ENCODE data around the gene MATN3.

The MATN3 gene

DNA sequence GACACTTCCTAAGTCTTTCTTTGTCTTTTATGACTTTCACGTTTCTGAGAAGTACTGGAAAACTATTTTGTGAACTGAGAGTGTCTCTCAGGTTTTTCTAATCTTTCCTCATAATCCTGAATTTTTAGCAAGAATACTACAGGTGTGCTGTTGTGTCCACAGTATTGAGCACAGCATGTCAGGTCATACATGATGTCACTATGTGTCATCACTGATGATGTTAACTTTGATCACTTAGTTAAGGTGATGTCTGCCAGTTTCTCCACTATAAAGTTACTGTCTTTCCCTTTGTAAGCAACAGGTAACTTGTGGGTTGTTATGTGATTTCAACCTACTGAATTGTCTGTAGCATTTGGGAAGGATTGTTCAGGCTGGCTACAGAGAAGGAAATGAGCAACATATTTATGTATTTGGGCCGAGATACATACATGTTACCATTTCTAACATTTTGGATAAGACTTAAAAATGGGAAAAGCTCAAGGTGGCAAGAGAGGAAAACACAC lies 11.1 kb downstream of the MATN3 start:
- no peak for TF ChIP-seq ZNF274 (IDR thresholded peaks at IDR 0.05; ENCODE audit: low read depth, low read length)
- no peak overlapping the region for H3K4me3 ChIP-seq (ENCODE audit: low read length)

DNA sequence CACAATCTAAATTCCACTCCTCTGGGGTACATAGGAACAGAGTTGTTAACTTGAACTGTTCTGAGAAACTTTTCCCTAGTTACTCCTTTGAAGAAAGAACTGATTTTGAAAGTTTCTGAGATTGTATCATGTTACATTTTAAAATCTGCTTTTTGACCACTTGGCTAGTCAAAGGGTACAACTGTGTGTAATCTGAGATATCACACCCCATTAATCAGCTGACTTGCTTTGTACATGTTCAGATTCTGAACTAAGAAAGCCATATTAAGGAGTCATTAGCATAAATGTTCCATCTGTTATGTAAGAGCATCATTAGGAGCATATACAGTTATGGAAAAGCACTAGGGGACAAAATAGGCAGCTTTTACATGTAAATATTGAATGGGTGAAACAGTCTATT lies 18.7 kb downstream of the MATN3 start:
- no peak for TF ChIP-seq ZNF274 (IDR thresholded peaks at IDR 0.05; ENCODE audit: low read depth, low read length)
- no peak overlapping the region for H3K4me3 ChIP-seq (ENCODE audit: low read length)

DNA sequence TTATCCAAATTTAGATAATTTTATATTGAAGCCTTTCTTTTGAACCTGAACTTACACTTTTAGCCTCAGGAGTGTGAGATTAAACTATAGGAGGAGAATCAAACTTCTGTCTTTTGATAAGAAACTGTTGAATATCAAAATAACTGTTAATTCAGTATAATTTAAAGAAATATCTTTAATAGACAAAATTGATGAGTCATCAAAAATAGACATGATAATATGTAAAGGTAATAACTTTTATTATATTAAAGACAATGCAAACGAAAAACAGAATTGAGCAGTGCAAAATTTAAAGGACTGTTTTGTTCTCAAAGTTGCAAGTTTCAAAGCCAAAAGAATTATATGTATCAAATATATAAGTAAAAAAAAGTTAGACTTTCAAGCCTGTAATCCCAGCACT lies 20.6 kb downstream of the MATN3 start:
- H3K4me3 ChIP-seq (ENCODE audit: low read length), result no peak overlapping the region
- TF ChIP-seq ZNF274 (IDR thresholded peaks at IDR 0.05; ENCODE audit: low read depth, low read length), result no peak

DNA sequence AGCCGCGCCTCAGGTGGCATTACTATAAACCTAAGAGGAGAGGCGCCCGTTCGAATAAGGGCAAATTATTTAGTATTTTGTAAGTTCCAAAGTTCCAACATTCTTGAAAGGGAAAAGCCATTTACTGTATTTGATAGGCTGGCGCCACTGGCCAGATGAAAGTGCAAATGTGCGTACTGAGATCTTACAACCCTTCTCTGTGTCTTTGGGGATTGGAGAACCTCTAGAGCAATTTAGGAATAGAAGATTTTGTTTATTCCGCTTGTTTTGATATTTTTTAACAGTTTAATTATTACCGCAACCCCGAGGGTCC lies 22.1 kb downstream of the MATN3 start:
- no peak for TF ChIP-seq ZNF274 (IDR thresholded peaks at IDR 0.05; ENCODE audit: low read depth, low read length)
- H3K4me3 ChIP-seq (ENCODE audit: low read length), result peak overlapping the region; percentile 85

DNA sequence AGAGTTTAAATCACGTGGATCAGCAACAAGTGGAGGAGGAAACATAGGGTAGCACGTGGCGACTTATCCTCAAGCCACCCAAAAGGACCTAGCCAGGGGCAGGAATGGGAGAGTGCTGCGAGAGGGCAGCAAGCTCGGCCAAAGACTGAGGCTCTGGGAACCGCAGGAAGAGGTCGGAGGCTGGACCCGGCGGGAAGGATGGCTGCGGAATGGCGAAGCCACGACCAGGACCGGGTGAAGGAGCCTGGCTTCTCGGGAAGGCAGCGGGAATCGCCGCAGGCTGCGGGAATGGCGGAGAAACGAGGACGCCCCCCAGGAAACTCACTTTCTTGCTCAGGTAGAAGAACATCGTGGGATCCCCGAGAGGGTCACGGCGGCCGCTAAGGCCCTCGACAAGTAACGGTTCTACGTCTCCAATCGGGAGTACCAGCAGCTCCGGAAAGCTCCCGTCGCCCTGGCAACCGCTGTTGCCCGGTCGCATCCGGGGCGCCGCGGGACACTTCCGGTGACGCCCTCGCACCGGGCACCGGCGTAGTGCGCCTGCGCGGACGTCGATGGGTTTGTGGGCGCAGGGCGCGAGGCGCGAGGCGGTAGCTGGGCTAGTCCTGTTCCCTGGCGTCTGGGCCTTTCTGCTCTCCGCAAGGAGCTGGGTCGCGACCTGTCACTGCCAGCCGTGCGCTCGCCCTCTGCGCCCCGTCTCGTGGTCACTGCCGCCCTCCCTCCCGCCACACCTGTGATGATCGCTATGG lies 22.6 kb downstream of the MATN3 start, which contains the start of gene WDR35:
TSS of gene WDR35 (minus strand) at position 439 of the 749 bp plus-strand sequence. CDS start at position 349, 90 bp downstream.
- TF ChIP-seq ZNF274 (IDR thresholded peaks at IDR 0.05; ENCODE audit: low read depth, low read length), result no peak
- peak within 1 kb of the TSS; percentile 85 for H3K4me3 ChIP-seq (ENCODE audit: low read length)

DNA sequence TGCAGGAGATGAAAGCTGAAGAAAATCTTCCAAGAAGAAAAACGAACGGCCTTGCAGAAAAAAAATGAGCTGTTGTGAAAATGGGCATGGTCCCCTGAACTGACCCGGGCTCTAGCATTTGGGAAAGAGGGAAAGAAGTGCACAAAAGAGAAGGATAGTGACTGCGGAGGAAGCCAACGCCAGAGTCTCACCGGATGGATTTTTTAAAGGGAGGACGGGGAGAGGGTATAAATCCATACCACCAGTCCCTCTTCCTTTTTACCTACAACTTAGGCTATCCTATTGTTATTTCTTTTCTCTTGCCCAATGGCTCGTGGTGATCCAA lies 23.2 kb downstream of the MATN3 start:
- H3K4me3 ChIP-seq (ENCODE audit: low read length), result peak overlapping the region; percentile 85
- TF ChIP-seq ZNF274 (IDR thresholded peaks at IDR 0.05; ENCODE audit: low read depth, low read length), result no peak

DNA sequence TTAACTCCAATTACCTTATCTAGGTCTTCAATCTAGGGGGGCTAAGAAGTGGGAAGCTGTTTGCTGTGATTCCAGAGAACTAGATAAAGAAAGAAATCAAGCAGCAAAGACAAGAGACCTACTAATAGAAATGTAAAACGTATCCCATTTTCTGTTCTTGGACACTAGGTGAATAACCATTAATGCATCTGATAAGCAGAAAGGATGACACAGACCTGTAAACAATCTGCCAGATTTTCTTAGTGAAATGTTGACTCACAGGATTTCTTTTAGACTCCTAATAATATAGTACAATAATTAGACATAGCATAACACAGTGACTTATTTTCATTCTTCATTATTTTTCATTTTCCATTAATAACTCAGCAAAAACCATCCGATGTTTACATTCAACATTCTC lies 23.9 kb downstream of the MATN3 start:
- H3K4me3 ChIP-seq (ENCODE audit: low read length), result peak overlapping the region; percentile 85; the same call in 1 of the 2 replicates
- TF ChIP-seq ZNF274 (IDR thresholded peaks at IDR 0.05; ENCODE audit: low read depth, low read length), result no peak

DNA sequence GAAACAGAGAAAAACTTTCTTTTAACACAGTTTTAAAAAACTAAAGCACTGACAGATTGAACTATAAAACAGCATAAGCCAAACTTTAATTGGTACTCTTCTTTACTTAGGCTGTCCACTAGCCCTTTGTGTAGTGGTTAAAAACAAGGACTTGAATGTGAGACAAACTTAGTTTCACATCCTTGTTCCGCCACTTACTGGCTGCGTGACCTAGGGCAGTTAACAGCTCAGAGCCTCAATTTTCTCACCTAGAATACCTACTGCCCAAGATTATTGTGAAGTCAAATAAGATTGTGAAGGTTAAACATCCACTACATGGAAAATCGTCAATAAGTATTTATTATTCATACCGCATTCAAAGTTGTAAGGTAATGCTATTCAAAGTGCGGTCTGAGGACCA lies 24.5 kb downstream of the MATN3 start:
- no peak overlapping the region for H3K4me3 ChIP-seq (ENCODE audit: low read length)
- TF ChIP-seq ZNF274 (IDR thresholded peaks at IDR 0.05; ENCODE audit: low read depth, low read length), result no peak

DNA sequence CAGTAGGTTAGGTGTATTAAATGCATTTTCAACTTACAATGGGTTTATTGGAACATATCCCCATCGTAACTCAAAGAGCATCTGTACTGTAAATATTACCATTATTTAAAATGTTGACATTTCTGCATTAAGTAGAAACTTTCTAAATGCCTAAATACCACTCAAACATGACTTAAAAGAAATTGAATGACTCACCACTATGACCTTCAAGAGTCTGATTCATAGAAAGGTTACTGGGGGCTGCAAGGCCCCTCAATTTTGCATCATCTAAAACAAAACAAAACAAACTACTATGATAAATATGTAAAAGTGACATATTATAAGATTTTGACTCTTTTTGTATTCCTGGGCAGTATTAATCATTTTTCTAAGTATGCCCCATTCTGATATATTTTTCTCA lies 30.2 kb downstream of the MATN3 start:
- H3K4me3 ChIP-seq (ENCODE audit: low read length), result no peak overlapping the region
- no peak for TF ChIP-seq ZNF274 (IDR thresholded peaks at IDR 0.05; ENCODE audit: low read depth, low read length)

DNA sequence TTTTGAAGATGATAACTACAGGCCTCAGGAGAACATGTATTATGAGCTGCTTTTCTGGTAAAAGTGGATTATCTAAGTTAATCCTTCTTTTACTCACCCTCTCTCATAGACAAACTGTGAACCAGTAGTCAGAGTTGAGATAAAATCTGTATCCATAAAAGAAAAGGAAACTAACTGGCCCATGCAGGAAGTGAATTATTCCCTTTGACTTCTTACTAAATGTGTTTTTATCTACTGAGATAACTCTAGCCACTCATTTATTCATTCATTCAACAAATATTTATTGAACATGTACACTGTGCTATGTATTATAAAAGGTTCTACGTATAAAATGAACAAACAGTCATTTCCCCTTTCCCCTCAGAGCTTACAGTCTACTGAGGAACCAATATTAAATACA lies 32.5 kb downstream of the MATN3 start:
- no peak for TF ChIP-seq ZNF274 (IDR thresholded peaks at IDR 0.05; ENCODE audit: low read depth, low read length)
- no peak overlapping the region for H3K4me3 ChIP-seq (ENCODE audit: low read length)

DNA sequence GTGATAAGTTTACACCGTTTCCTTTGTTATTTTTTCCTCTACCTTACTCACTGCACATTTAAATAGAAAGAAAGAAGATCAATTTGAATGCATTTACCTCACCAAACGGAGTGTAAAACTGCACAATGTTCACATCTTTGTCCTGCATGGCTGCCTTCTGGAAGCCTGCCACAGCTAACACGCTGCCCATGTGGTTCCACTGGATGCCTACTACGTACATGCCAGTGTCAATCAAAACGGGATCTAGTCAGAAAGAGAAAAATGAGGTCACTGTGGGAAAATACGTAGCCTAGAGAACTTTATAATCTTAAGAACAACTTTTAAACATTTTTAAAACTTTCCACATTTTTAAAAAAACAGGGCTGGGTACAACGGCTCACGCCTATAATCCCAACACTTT lies 39.0 kb downstream of the MATN3 start:
- TF ChIP-seq ZNF274 (IDR thresholded peaks at IDR 0.05; ENCODE audit: low read depth, low read length), result no peak
- H3K4me3 ChIP-seq (ENCODE audit: low read length), result no peak overlapping the region

DNA sequence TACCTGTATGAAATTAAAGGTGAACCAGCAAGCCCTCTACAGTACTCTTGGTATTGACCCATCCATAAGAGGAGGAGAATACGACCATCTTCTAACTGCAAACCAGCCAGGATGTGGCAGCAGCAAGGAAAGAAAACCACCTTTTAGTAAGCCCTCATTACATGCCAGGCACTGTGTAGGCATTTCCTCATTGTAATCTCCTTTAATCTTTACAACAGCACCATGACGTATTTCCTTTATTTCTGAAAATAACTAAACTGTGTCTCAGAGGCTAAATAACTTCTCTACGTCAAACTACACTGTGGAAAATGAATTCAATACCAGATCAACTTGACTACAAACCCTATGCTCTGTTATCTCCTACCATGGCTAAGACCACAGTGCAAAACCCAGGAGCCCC lies 40.8 kb downstream of the MATN3 start:
- no peak for TF ChIP-seq ZNF274 (IDR thresholded peaks at IDR 0.05; ENCODE audit: low read depth, low read length)
- H3K4me3 ChIP-seq (ENCODE audit: low read length), result no peak overlapping the region

DNA sequence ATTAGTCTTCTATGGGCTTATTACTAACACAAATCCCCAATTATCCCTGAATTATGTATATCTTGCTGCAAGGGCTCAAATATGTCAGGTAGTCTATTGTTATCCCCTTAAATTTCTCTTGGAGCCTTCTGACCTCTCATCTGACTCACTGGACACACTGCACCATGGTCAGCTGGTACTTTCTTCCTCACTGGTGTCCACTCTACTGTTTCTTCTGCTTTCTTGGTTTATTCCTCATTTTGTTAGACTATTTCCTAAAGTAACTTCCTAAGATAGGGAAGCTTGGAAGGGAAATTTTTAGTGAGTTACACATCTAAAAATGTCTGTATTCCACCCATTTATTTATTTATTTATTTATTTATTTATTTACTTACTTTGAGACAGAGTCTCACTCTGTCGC lies 49.1 kb downstream of the MATN3 start:
- no peak for TF ChIP-seq ZNF274 (IDR thresholded peaks at IDR 0.05; ENCODE audit: low read depth, low read length)
- no peak overlapping the region for H3K4me3 ChIP-seq (ENCODE audit: low read length)

DNA sequence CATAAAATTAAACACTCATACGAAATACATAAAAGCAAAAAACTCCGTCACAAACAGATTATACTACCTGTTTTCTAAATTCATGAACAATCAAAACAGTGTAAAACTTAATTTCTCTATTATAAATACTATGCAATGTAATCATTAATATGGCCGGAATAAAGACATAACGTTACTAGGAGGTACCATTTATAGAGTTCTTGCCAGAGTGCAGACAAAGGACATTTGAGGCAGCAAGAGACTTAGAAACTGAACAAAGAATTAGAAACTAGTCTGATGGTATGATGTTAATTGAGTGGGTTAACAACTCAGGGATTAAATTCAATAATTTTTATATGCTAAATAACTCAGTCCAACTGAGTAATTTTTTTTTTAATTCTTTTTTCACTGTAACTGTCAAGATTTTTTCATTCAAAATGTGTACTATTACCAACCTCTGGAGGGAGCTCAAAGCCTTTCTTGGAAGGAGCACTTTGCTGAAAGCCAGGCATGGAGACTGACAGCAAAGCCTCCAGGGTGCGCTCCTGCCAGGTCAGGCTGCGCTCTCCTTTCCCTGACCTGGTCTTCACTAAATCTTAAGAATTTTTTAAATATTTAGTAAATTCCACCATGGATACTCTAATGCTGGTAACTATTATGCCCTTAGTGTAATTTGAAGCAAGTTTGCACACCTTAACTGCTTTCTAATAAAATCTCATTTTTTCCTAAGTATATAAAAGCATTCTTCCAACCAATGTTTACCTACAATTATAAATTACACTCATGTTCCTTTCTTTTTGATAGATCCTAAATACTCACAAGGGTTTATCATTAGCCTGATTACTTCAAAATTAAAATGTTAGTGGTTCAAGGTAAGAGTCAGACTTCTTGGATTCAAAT lies 56.7 kb downstream of the MATN3 start:
- TF ChIP-seq ZNF274 (IDR thresholded peaks at IDR 0.05; ENCODE audit: low read depth, low read length), result no peak
- no peak overlapping the region for H3K4me3 ChIP-seq (ENCODE audit: low read length)

DNA sequence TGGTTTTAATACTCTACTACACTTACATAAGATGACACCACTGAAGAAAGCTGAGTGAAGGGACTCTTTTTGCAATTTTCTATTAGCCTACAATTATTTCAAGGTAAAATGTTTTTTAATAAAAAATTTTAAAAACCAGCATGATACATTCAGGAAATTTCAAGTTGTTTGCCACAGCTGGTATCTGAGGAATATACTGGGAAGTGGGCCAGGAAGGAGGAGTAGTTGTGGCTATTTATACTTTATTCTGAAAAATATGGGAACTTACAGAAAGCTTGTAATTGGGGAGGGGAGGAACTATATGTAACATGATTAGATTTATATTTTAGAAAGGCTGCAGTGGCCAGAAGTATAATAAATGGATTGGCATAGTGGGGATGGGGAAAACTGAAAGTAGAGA lies 63.4 kb downstream of the MATN3 start:
- no peak for TF ChIP-seq ZNF274 (IDR thresholded peaks at IDR 0.05; ENCODE audit: low read depth, low read length)
- H3K4me3 ChIP-seq (ENCODE audit: low read length), result no peak overlapping the region

Data from GM08714 (cell line).